Hepatocyte (in vitro differentiated cells): ENCODE measurements around the gene FAM162B. TPM values are rescaled to one million over a fixed set of nuclear protein-coding genes. Genes with fewer than 3 reads are reported as not detected.
"Not testable (repeated sequence)": the region's sequence is repeated elsewhere in the genome, so short reads cannot be mapped to it uniquely, and the experiment has no call there.

Experiments used
- DNase-seq: peaks from one replicate; pipeline ENCODE4 v3.0.0-alpha.2; 2016; ENCODE audit warnings: low spot score
- H2AFZ ChIP-seq: fragments of 200-600 bp; sonication (generic); 2 replicates; pipeline ENCODE4 v1.6.0; 2016; ENCODE audit warnings: antibody characterized with exemption, mild to moderate bottlenecking
- H3K27ac ChIP-seq: fragments of 200-600 bp; sonication (generic); 2 replicates; pipeline ENCODE4 v1.5.1; 2016; ENCODE audit warnings: mild to moderate bottlenecking
- H3K27me3 ChIP-seq: fragments of 200-600 bp; sonication (generic); 2 replicates; pipeline ENCODE4 v1.6.1; 2016
- H3K36me3 ChIP-seq: fragments of 200-600 bp; sonication (generic); replicated peaks from 2 replicates; pipeline ENCODE4 v1.5.1; 2016; ENCODE audit warnings: low read depth; ENCODE audit not compliant: insufficient read depth
- H3K4me1 ChIP-seq: fragments of 200-600 bp; sonication (generic); 2 replicates; pipeline ENCODE4 v1.5.1; 2016; ENCODE audit warnings: mild to moderate bottlenecking, moderate library complexity; ENCODE audit not compliant: insufficient read depth
- H3K4me2 ChIP-seq: fragments of 200-600 bp; sonication (generic); 2 replicates; pipeline ENCODE4 v1.6.0; 2016
- H3K4me3 ChIP-seq: fragments of 200-600 bp; sonication (generic); 2 replicates; pipeline ENCODE4 v1.5.1; 2016; ENCODE audit warnings: mild to moderate bottlenecking
- H3K79me2 ChIP-seq: fragments of 200-600 bp; sonication (generic); 2 replicates; pipeline ENCODE4 v1.6.0; 2017; ENCODE audit warnings: mild to moderate bottlenecking
- H3K9me2 ChIP-seq: fragments of 200-600 bp; sonication (generic); replicated peaks from 2 replicates; pipeline ENCODE4 v1.6.0; 2017; ENCODE audit warnings: mild to moderate bottlenecking; ENCODE audit not compliant: insufficient read depth
- H3K9me3 ChIP-seq: fragments of 200-600 bp; sonication (generic); 2 replicates; pipeline ENCODE4 v1.5.1; 2016; ENCODE audit warnings: low read depth, mild to moderate bottlenecking
- H4K20me1 ChIP-seq: fragments of 200-600 bp; sonication (generic); 2 replicates; pipeline ENCODE4 v1.6.0; 2016; ENCODE audit warnings: mild to moderate bottlenecking; ENCODE audit not compliant: insufficient read depth, poor library complexity, severe bottlenecking
- EZH2 ChIP-seq: fragments of 200-600 bp; sonication (generic); IDR thresholded peaks from 2 replicates; pipeline ENCODE4 v1.6.1; 2016; ENCODE audit warnings: antibody characterized with exemption, mild to moderate bottlenecking, borderline replicate concordance
- EZH2phosphoT487 ChIP-seq: fragments of 200-600 bp; sonication (generic); IDR thresholded peaks from one replicate; pipeline ENCODE4 v1.6.1; 2018; ENCODE audit warnings: antibody characterized with exemption, mild to moderate bottlenecking, low read depth, moderate library complexity; ENCODE audit not compliant: unreplicated experiment, severe bottlenecking
- WGBS: methylation state at CpG from one replicate; pipeline ENCODE4 v1.1.6; 2016; ENCODE audit warnings: low lambda C conversion rate; ENCODE audit errors: missing lambda C conversion rate; 5-methylcytosine and 5-hydroxymethylcytosine counted together
- polyA plus RNA-seq: library from polyadenylated mRNA; unstranded; fragments of >200 nt; fragmentation: Nextera tagmentation; extraction: Ambion mirVana; gene quantifications from 2 replicates; pipeline ENCODE4 v1.2.1, GENCODE V29; 2016
- total RNA-seq: library from RNA; depleted of rRNA; stranded (reverse); fragments of >200 nt; gene quantifications from 2 replicates; pipeline ENCODE4 v1.2.3, GENCODE V29; 2014
- TF ChIP-seq, protein P1 (sequence below): fragments of 200-600 bp; sonication (generic); IDR thresholded peaks from 2 replicates; pipeline ENCODE4 v1.5.1; 2016; ENCODE audit warnings: antibody characterized with exemption, mild to moderate bottlenecking; ENCODE audit not compliant: poor library complexity

FAM162B gene
- total and polyA plus RNA-seq, 2 experiments from 2014 or later = 4.5 to 4.9 TPM

DNA sequence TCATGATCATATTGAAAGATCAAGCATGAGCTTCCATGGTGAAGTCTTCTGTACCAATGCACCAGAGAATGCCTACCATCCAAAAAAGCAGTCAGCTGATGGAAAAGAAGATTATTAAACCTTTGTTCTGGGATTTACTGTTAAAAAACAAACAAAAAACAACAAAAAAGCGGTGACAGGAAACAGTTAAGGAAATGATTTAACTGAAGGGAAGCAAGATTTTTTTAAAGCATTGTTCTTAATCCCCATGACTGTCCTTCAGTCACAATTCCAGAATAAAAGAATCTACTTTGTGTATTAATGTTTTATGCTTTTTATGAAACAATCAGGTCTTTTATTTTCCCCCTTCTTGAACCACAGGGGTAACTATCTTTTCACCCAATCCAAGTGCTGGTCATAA lies 23.9 kb downstream of the FAM162B start:
- Histone ChIP-seq H3K4me2 (no peak overlapping the region), H4K20me1 (no peaks in the 10 kb centered on the region), H3K9me3 (no peaks in the 10 kb centered on the region), H2AFZ (no peak overlapping the region), H3K4me3 (no peak overlapping the region), H3K27me3 (no peaks in the 10 kb centered on the region), H3K9me2 (no peaks in the 10 kb centered on the region), H3K4me1 (no peaks in the 10 kb centered on the region), H3K36me3 (no peaks in the 10 kb centered on the region), H3K79me2 (no peaks in the 10 kb centered on the region), H3K27ac (no peak overlapping the region)
- WGBS = 93% methylated on average over 1 of the region's 1 CpG
- TF ChIP-seq EZH2phosphoT487 (no peak), EZH2 (no peak)
- TF ChIP-seq, protein P1, sequence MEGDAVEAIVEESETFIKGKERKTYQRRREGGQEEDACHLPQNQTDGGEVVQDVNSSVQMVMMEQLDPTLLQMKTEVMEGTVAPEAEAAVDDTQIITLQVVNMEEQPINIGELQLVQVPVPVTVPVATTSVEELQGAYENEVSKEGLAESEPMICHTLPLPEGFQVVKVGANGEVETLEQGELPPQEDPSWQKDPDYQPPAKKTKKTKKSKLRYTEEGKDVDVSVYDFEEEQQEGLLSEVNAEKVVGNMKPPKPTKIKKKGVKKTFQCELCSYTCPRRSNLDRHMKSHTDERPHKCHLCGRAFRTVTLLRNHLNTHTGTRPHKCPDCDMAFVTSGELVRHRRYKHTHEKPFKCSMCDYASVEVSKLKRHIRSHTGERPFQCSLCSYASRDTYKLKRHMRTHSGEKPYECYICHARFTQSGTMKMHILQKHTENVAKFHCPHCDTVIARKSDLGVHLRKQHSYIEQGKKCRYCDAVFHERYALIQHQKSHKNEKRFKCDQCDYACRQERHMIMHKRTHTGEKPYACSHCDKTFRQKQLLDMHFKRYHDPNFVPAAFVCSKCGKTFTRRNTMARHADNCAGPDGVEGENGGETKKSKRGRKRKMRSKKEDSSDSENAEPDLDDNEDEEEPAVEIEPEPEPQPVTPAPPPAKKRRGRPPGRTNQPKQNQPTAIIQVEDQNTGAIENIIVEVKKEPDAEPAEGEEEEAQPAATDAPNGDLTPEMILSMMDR = no peak
- DNase-seq = no peak

GRCh38 chr6:116740486-116740885 lies 25.0 kb downstream of the FAM162B start:
- not testable (repeated sequence) for H3K36me3 ChIP-seq, H3K4me3 ChIP-seq, H3K27me3 ChIP-seq, H3K9me3 ChIP-seq, H3K79me2 ChIP-seq, H3K27ac ChIP-seq, H2AFZ ChIP-seq, H4K20me1 ChIP-seq, H3K4me2 ChIP-seq, DNase-seq, H3K9me2 ChIP-seq, H3K4me1 ChIP-seq
- WGBS = 99% methylated on average over 3 of the region's 3 CpGs

DNA sequence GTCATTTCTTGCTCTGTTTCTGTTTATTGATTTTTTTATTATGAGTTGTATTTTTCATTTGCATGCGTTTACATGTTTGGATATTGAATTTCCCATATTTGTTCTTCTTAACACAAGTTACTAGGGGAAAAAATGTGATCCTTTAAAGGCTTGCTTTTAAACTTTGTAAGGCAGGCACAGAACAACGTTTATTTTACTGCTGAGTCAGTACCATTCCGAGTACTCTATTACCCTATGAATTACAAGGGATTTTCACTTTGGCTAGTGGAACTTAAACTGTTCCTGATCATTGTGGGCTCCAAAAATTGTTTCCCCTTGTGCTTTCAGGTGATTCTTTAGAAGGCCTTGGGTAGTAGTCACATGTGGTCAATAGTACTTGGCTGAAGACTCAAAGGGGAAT lies 28.5 kb downstream of the FAM162B start:
- WGBS = 95% methylated on average over 3 of the region's 3 CpGs
- no peak for DNase-seq
- Histone ChIP-seq H3K9me3 (no peaks in the 10 kb centered on the region), H3K9me2 (no peaks in the 10 kb centered on the region), H2AFZ (no peak overlapping the region), H3K4me2 (no peak overlapping the region), H3K79me2 (no peaks in the 10 kb centered on the region), H3K4me3 (no peak overlapping the region), H4K20me1 (no peaks in the 10 kb centered on the region), H3K36me3 (no peaks in the 10 kb centered on the region), H3K27ac (no peak overlapping the region), H3K4me1 (no peaks in the 10 kb centered on the region), H3K27me3 (no peaks in the 10 kb centered on the region)
- TF ChIP-seq EZH2phosphoT487 = no peak
- TF ChIP-seq, protein P1 = no peak
- TF ChIP-seq EZH2 = no peak

- DNase-seq = no peak
- Histone ChIP-seq H3K4me1 (no peaks in the 10 kb centered on the region), H4K20me1 (no peaks in the 10 kb centered on the region), H3K27me3 (no peaks in the 10 kb centered on the region), H3K9me3 (no peaks in the 10 kb centered on the region), H3K9me2 (no peaks in the 10 kb centered on the region), H3K36me3 (no peaks in the 10 kb centered on the region), H3K4me3 (no peak overlapping the region), H3K27ac (no peak overlapping the region), H3K79me2 (no peaks in the 10 kb centered on the region), H2AFZ (no peak overlapping the region), H3K4me2 (no peak overlapping the region)
- TF ChIP-seq EZH2phosphoT487 (no peak), EZH2 (no peak)
- TF ChIP-seq, protein P1 = no peak
These were observed 35.0 kb downstream of the FAM162B start for GRCh38 chr6:116730513-116730912.
